Hair follicle dermal papilla cell (primary cell): ENCODE data around the gene CEP120. TPM values are rescaled to one million over a fixed set of nuclear protein-coding genes. Genes with fewer than 3 reads are reported as not detected.

ENCODE experiments used
- total RNA-seq: library from RNA; depleted of rRNA; stranded (reverse); fragments of >200 nt; gene quantifications from 2 replicates; pipeline ENCODE4 v1.2.3, GENCODE V29; 2012

The CEP120 gene
- 18.7 and 19.8 TPM in 2 replicates for total RNA-seq

GRCh38 chr5:123423278-123424149 is at the start of gene CEP120:
Gene CEP120 (minus strand): TSS chr5:123423403. CDS start chr5:123422998, 405 bp downstream.

Other genes starting within 250 kb of the CEP120 start
- gene CSNK1G3, start 88.8 kb upstream of the CEP120 start, total RNA-seq = 65.9 and 69.6 TPM in 2 replicates